Immature natural killer cell (primary cell): ENCODE data around the gene GALNT18. TPM values are rescaled to one million over a fixed set of nuclear protein-coding genes. Genes with fewer than 3 reads are reported as not detected.

Source experiments
- DNase-seq, 3 donors: peaks; one replicate each; pipeline ENCODE4 v3.0.0; 2022; ENCODE audit warnings: mixed read lengths in 1 of 3
- H3K27ac Mint-ChIP-seq, 6 donors: one replicate each; pipeline ENCODE4 v1.8.0; 2020; ENCODE audit warnings: mixed read lengths in 6 of 6, mild to moderate bottlenecking in 5 of 6, inconsistent platforms in 4 of 6, moderate library complexity in 3 of 6
- H3K27me3 Mint-ChIP-seq, 3 donors: one replicate each; pipeline ENCODE4 v1.8.0; 2020 to 2021; ENCODE audit warnings: low read depth in 3 of 3, mild to moderate bottlenecking in 3 of 3, mixed read lengths in 3 of 3, moderate library complexity in 3 of 3, inconsistent platforms in 1 of 3
- H3K36me3 Mint-ChIP-seq, 3 donors: one replicate each; pipeline ENCODE4 v1.8.0; 2020; ENCODE audit warnings: mixed read lengths in 3 of 3, inconsistent platforms in 2 of 3, mild to moderate bottlenecking in 2 of 3
- H3K4me1 Mint-ChIP-seq, 2 donors: one replicate each; pipeline ENCODE4 v1.8.0; 2020; ENCODE audit warnings: inconsistent platforms in 2 of 2, mild to moderate bottlenecking in 2 of 2, mixed read lengths in 2 of 2, moderate library complexity in 1 of 2
- H3K4me3 Mint-ChIP-seq, 5 donors: one replicate each; pipeline ENCODE4 v1.8.0; 2020; ENCODE audit warnings: mild to moderate bottlenecking in 5 of 5, mixed read lengths in 5 of 5, inconsistent platforms in 3 of 5, moderate library complexity in 3 of 5
- H3K9me3 Mint-ChIP-seq, 6 donors: one replicate each; pipeline ENCODE4 v1.8.0; 2020; ENCODE audit warnings: mild to moderate bottlenecking in 6 of 6, mixed read lengths in 6 of 6, inconsistent platforms in 4 of 6, moderate library complexity in 3 of 6
- polyA plus RNA-seq, 3 donors: library from polyadenylated mRNA; unstranded; fragments of 300-500 nt; fragmentation: Illumina TruSeq; gene quantifications; one replicate each; pipeline ENCODE4 v1.2.3, GENCODE V29; 2021

GALNT18 gene
- polyA plus RNA-seq, 3 donors from 2014 or later = 0.10 to 0.93 TPM; not detected in 1

DNA sequence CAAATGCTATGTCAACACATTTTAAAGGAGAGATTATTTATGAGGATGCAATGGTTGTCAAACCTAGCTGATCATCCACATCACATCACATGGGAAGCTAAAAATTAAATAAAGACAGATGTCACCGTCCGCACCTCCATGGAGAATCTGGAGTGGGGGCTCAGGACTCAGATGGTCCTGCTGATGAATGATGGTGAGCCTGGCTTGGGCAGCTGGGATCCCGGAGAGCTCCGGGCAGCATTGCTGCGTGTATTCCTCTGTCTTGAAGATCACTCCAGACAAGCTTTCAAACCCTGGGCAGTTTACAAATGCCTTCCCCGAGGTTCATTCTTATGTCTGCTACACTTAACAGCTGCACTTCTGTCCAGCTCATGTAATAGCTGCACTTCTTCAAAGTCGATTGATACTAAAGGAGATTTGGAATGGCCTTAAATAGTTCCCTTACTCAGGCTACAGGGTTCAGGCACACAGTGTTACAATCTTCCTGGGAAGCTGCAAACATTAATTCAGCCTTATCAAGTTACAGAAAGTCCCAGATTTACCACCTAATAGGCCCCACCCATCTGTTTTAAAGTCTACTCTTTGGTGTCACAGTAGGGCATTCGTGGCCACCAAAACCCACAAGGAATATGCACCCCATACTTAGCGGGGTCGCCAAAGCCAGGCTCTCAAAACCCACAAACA is 234.0 kb downstream of the GALNT18 start:
- H3K9me3 Mint-ChIP-seq = no peaks in the 10 kb centered on the region
- H3K27ac Mint-ChIP-seq = no peak overlapping the region
- H3K36me3 Mint-ChIP-seq = no peaks in the 10 kb centered on the region

DNA sequence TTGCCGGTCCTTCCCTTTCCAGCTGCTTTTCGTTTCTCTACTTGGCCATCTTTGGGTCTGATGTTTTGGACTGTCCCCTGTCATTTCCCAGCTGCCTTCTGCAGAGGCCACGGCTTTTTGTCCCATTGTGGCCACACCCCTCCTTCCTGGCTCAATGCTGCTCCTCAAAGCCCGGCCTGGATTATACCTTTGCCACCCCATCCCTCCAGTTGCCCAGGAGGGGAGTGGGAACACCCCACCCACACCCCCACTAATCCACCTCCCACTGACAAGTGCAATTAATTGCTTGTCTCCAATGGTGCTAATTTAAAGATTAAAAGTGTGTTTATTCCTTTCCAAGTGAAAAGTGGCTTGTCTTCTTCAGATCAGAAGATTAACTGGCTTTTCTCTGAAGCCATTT is 234.6 kb downstream of the GALNT18 start:
- no peak for DNase-seq
- Mint-ChIP-seq H3K27me3 (peaks cover 0 to 3% (median 1%) of the 10 kb centered on the region in 3 donors), H3K4me1 (no peaks in the 10 kb centered on the region), H3K36me3 (no peaks in the 10 kb centered on the region), H3K27ac (no peak overlapping the region), H3K4me3 (no peak overlapping the region), H3K9me3 (no peaks in the 10 kb centered on the region)

More for the DNA sequence above, 234.0 kb downstream of the GALNT18 start:
- Mint-ChIP-seq H3K27me3 (peaks cover 0 to 3% (median 1%) of the 10 kb centered on the region in 3 donors), H3K4me1 (no peaks in the 10 kb centered on the region), H3K4me3 (no peak overlapping the region)
- no peak for DNase-seq

DNA sequence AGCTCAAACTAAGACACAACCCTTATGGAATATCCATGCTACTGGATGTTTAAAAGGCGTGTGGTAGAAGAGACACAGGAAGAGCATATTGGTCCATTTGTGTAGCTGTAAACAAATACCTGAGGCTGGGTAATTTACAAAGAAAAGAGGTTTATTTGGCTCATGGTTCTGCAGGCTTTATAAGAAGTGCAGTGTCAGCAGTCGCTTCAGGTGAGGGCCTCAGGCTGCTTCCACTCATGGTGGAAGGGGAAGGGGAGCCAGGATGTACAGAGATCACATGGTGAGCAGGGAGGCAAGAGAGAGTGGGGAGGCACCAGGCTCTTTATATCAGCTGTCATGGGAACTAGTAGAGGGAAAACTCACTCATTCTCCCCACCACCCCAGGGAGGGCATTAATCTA is 237.0 kb downstream of the GALNT18 start:
- Mint-ChIP-seq H3K27me3 (peaks cover 0 to 1% (median under 1%) of the 10 kb centered on the region in 3 donors), H3K9me3 (no peaks in the 10 kb centered on the region), H3K36me3 (no peaks in the 10 kb centered on the region)

DNA sequence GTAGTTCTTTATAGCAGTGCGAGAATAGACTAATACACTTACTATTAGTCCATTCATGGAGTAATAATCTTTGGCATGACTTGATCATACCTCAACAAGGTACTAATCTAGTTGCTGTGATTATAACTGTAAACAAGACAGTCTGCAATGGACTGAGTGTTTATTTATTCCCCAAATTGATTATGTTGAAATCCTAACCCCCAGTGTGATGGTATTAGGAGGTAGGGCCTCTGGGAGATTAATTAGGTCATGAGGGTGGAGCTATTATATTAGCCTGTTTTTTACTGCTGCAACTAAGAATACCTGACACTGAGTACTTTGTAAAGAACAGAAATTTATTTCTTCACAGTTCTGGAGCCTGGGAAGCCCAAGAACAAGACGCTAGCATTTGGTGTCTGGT is 237.8 kb downstream of the GALNT18 start:
- Mint-ChIP-seq H3K27ac (no peak overlapping the region), H3K27me3 (peaks cover 0 to 2% (median 1%) of the 10 kb centered on the region in 3 donors), H3K4me3 (no peak overlapping the region), H3K36me3 (no peaks in the 10 kb centered on the region), H3K4me1 (no peaks in the 10 kb centered on the region), H3K9me3 (no peaks in the 10 kb centered on the region)
- no peak for DNase-seq

More for the DNA sequence above, 237.0 kb downstream of the GALNT18 start:
- Mint-ChIP-seq H3K4me1 (no peaks in the 10 kb centered on the region), H3K4me3 (no peak overlapping the region), H3K27ac (no peak overlapping the region)
- DNase-seq = no peak

DNA sequence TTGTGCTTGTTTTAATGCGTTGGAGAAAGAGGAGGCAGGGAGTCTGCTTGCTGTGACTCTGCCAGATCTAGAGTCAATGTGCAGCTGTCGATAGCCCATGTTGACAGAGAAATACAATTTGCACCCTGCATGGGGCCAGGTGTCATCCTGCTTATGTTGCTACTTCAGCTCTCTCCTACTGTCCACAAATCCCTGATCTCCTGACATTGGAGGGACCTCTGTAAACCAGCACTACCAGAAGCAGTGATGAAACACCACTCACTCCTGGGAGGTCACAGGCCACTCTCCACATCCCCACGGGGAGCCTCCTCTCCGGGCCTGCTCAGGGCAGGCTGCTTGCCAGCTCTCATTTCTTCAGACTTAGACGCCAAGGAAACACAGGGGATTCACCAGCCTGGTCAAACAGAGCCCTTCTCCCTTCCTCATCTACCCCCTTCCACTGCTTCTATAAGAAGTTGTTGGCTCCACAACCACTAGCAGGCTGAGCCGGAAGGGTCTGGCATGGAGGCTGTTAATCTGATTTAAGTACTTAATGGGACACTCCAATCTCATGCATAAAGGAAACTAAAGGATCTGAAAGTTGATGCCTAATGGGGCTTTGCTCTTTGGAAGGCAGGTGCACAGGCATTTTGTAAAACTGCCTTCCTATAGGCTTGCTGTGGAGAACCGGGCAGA is 238.8 kb downstream of the GALNT18 start:
- DNase-seq = no peak
- no peaks in the 10 kb centered on the region for H3K9me3 Mint-ChIP-seq
- no peaks in the 10 kb centered on the region for H3K36me3 Mint-ChIP-seq
- no peak overlapping the region for H3K4me3 Mint-ChIP-seq
- H3K27ac Mint-ChIP-seq = no peak overlapping the region
- peaks cover 0 to 3% (median 2%) of the 10 kb centered on the region in 3 donors for H3K27me3 Mint-ChIP-seq
- no peaks in the 10 kb centered on the region for H3K4me1 Mint-ChIP-seq

DNA sequence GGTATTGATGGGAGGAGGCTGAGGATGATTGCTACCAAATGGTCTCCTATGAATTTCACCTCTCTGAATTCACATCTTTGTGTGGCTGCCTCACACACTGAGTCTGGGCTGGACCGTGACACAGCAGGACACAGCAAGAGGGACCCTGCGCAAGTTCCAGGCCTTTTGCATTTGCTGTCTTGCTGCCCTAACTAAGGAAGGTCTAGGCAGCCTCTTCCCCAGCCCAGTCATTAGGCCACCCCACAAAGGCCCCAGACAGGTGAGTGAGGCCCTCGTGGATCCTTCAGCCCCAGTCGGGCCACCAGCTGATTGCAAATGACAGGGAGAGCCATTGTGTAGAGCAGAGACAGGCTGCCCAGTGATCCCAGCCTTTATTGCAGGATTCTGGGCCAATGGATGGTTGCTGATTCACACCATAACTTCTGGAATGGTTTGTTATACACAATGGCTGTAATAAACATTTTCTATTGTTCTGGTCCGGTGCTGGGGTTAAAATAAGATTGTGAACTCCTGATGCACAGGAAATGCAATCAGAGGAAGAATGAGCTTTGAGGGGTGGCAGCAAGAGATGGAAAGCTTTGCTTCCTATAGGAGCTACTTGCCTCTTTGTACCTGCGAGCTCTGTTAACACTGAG is 240.2 kb downstream of the GALNT18 start:
- no peaks in the 10 kb centered on the region for H3K4me1 Mint-ChIP-seq
- H3K9me3 Mint-ChIP-seq = no peaks in the 10 kb centered on the region
- no peak overlapping the region for H3K4me3 Mint-ChIP-seq
- H3K36me3 Mint-ChIP-seq = no peaks in the 10 kb centered on the region
- no peak overlapping the region for H3K27ac Mint-ChIP-seq
- H3K27me3 Mint-ChIP-seq = peaks cover 0 to 3% (median 2%) of the 10 kb centered on the region in 3 donors
- DNase-seq = no peak

DNA sequence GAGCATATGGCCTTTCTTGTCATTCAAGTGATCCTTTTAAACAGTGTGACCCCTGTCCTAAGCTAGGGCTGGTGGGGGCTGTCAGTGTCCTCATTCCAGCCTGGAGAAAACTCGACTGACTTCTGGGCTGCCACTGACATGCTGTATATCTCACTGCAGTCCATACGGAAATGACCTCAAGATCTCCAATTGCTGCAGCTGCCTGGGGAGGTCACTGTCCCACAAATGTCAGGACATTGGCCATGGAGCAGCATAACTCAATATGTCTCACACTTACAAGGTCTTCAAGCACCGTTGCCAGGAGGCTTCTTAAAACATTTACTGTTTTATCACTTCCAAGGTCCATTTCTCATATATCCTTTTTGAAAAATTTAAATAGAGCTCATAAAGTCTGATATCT is 240.9 kb downstream of the GALNT18 start:
- Mint-ChIP-seq H3K4me1 (no peaks in the 10 kb centered on the region), H3K36me3 (no peaks in the 10 kb centered on the region), H3K27ac (no peak overlapping the region), H3K9me3 (no peaks in the 10 kb centered on the region), H3K4me3 (no peak overlapping the region), H3K27me3 (peaks cover 0 to 3% (median 2%) of the 10 kb centered on the region in 3 donors)
- DNase-seq = no peak

DNA sequence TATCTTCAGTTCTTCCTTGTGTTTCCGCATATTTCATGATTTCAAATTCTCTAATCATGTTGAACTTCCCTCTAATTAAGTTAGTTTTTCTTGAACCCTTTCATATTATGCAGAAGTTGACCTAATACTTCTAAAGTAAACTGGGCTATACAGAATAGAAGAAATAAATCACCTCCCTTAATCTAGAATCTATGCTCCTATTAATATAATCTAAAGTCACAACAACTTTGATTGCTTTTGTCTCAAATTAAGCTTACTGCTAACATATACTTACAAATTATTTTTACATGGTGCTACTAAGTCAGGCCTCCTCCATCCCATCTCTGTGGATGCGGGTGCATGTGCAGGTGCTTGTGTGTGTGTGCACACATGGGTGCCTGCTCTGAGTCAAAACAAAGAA is 241.5 kb downstream of the GALNT18 start:
- H3K36me3 Mint-ChIP-seq = no peaks in the 10 kb centered on the region
- no peak for DNase-seq
- peaks cover 0 to 3% (median 2%) of the 10 kb centered on the region in 3 donors for H3K27me3 Mint-ChIP-seq
- H3K4me3 Mint-ChIP-seq = no peak overlapping the region
- no peaks in the 10 kb centered on the region for H3K4me1 Mint-ChIP-seq
- no peak overlapping the region for H3K27ac Mint-ChIP-seq
- no peaks in the 10 kb centered on the region for H3K9me3 Mint-ChIP-seq

DNA sequence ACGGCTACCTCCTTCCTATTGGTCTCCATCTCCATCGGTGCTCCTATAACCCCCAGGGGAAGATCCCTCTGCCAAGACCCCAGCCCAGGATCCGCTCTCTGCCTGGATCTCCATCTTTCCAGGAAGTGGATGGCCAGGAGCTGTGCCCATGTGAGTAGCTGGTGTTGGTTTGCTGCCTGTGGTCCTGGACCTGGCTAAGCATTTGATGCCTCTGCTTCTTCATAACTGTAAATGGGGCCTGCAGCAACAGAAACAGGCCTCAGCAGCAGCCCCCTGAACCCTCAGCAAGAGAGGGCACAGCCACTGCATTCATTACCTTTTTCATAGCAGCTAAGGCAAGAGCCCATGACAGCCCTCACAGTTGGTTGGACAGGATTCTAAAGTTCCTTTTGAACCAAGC is 242.1 kb downstream of the GALNT18 start:
- H3K4me3 Mint-ChIP-seq = no peak overlapping the region
- H3K27me3 Mint-ChIP-seq = peaks cover 0 to 2% (median 2%) of the 10 kb centered on the region in 3 donors
- no peaks in the 10 kb centered on the region for H3K4me1 Mint-ChIP-seq
- DNase-seq = no peak
- H3K36me3 Mint-ChIP-seq = no peaks in the 10 kb centered on the region
- H3K27ac Mint-ChIP-seq = no peak overlapping the region
- H3K9me3 Mint-ChIP-seq = no peaks in the 10 kb centered on the region

DNA sequence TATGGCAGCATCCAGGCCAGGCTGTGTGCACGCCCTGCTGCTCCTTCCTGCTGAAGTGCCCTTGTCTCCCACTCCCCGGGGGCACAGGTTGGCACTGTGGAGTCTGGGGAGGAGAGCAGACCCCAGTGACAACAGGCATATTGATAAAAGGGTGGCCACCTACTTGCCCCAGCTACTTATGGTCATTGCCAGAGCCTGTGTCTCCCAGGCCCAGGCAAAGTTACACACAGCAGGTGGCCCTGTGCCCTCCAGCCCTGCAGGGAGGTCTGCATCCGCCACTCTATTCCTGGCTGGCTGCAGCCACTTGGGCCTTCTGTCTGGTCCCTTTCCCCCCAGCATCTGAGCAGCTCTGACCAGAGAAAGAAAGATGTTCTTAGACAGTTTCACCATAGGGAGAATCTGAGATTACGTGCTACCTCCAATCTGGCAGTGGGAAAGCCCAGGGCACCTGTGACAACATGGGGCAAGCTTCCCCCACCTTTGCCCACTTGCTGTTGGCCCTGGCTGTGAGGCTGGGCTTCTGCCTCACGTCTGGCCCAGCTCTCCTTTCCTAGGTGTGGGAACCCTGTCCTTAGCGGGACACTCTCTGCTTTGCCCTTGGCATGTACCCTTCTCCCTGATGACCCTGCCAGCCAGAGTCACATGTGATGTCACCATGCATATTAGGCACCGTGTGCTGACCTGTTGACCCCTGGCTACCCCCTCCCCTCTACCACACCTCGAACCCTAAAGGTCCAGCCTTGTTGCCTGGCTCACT is 243.4 kb downstream of the GALNT18 start:
- H3K4me3 Mint-ChIP-seq = no peak overlapping the region
- H3K27ac Mint-ChIP-seq = no peak overlapping the region
- no peaks in the 10 kb centered on the region for H3K4me1 Mint-ChIP-seq
- peaks cover 0 to 2% (median 2%) of the 10 kb centered on the region in 3 donors for H3K27me3 Mint-ChIP-seq
- H3K9me3 Mint-ChIP-seq = no peaks in the 10 kb centered on the region
- no peaks in the 10 kb centered on the region for H3K36me3 Mint-ChIP-seq
- DNase-seq = no peak

DNA sequence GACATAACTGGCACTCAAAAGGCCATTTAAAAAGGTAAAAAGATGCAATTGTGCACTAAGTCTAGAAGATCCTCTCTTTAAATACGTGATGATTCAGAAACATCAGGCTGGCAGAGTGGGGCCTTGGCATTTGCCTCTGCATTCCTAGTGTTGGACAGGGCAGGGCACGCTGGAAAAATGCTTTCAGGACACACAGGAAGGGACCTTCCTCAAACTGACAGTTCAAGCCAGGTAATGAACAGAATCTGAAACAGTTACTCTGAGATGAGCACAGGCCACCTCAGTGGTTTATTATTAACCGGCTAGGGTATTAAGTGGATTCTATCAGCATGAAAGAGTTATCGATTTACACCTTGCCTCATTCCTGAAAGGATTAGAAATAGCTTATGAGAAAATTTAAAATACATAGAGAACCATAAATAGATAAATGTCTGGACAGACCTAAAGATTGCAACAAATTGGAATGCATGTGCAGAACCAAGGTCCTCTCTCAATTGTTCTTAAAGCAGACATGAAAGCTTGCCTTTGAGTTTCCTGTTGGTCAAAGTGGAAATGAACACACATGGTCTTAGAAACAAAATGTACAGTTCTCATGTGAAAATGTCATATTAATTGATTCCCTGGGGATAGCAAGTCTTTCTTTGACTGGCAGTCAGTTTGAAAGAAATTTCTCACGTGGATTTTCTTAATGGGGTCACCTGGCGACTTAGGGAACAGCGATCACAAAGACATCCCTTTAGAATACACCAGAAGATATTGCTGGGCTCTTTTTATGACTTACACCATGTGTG is 247.3 kb downstream of the GALNT18 start:
- Mint-ChIP-seq H3K4me1 (no peaks in the 10 kb centered on the region), H3K9me3 (no peaks in the 10 kb centered on the region), H3K36me3 (no peaks in the 10 kb centered on the region), H3K27me3 (peaks cover 0 to 3% (median 2%) of the 10 kb centered on the region in 3 donors), H3K27ac (no peak overlapping the region), H3K4me3 (no peak overlapping the region)
- DNase-seq = no peak

DNA sequence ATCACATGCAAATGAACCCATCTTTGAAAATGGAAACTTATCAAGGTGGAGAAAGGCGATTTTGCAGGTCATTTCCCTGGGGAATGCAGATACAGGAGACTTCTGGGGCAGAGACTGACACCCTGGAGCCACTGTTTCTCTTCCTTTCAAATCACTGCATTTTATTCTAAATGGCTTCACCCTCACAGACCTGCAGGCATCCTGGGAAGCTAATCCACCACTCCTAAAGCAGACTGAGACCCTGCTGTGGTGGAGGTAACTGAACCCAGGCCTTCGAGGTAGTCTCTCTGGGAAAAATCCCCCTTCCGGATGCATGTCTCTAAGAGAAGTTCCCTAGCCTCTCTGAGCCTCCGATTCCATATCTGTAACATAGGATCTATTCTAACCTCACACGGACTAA is 247.9 kb downstream of the GALNT18 start:
- no peaks in the 10 kb centered on the region for H3K4me1 Mint-ChIP-seq
- DNase-seq = no peak
- H3K9me3 Mint-ChIP-seq = no peaks in the 10 kb centered on the region
- peaks cover 0 to 3% (median 0%) of the 10 kb centered on the region in 3 donors for H3K27me3 Mint-ChIP-seq
- no peak overlapping the region for H3K4me3 Mint-ChIP-seq
- no peaks in the 10 kb centered on the region for H3K36me3 Mint-ChIP-seq
- H3K27ac Mint-ChIP-seq = no peak overlapping the region

DNA sequence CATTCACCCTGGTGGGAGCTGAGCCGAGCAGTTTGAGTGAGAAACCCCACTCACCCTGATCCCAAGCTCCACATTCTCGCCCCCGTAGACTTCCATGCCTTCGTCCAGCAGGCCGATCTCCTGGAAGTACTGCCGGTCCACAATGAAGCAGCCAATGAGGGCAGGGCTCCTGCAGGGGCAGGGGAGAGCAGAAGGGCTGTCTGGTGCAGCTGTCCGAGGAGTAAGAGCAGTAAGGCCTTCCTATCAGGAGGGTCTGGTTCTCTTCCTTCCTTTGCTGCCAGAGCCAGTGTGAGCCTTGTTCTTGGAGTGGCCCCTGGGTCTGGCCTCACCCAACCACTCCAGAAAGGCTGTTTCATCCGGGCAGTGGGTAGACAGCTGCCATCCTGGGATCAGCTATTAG is 249.3 kb downstream of the GALNT18 start:
- H3K36me3 Mint-ChIP-seq = no peaks in the 10 kb centered on the region
- peaks cover 0 to 2% (median 0%) of the 10 kb centered on the region in 3 donors for H3K27me3 Mint-ChIP-seq
- DNase-seq = no peak
- no peaks in the 10 kb centered on the region for H3K9me3 Mint-ChIP-seq
- no peak overlapping the region for H3K27ac Mint-ChIP-seq
- H3K4me1 Mint-ChIP-seq = no peaks in the 10 kb centered on the region
- H3K4me3 Mint-ChIP-seq = no peak overlapping the region
